Brain microvascular endothelial cell (primary cell): Measurements from ENCODE around the gene MEA1.

ENCODE experiments used
- DNase-seq: peaks from one replicate; pipeline ENCODE4 v3.0.0-alpha.2; 2020
- H3K27ac ChIP-seq: fragments of 250-450 bp; sonication (Bioruptor Pico); 2 replicates; pipeline ENCODE4 v1.5.1; 2020; ENCODE audit warnings: mild to moderate bottlenecking, moderate library complexity
- H3K27me3 ChIP-seq: fragments of 250-450 bp; sonication (Bioruptor Pico); replicated peaks from 2 replicates; pipeline ENCODE4 v1.5.1; 2020; ENCODE audit warnings: mild to moderate bottlenecking
- H3K36me3 ChIP-seq: fragments of 250-450 bp; sonication (Bioruptor Pico); replicated peaks from 2 replicates; pipeline ENCODE4 v1.5.1; 2020; ENCODE audit warnings: mild to moderate bottlenecking
- H3K4me3 ChIP-seq: 2 replicates; pipeline ENCODE4 v1.5.1; 2011; ENCODE audit warnings: low read depth, mild to moderate bottlenecking, control low read depth, low read length, moderate library complexity
- in situ Hi-C: cut with HindIII; loops from 2 replicates; pipeline ENCODE4 v1.10.0; 2017; ENCODE audit warnings: low sequenced_read_pairs, low pct_ligation_motif_present
- TF ChIP-seq, protein P1 (sequence below): IDR thresholded peaks from 2 replicates; pipeline ENCODE4 v1.5.1; 2011; ENCODE audit warnings: low read depth, mild to moderate bottlenecking, moderate library complexity, low read length, control low read depth, inconsistent platforms; ENCODE audit errors: missing control alignments

Gene MEA1

DNA sequence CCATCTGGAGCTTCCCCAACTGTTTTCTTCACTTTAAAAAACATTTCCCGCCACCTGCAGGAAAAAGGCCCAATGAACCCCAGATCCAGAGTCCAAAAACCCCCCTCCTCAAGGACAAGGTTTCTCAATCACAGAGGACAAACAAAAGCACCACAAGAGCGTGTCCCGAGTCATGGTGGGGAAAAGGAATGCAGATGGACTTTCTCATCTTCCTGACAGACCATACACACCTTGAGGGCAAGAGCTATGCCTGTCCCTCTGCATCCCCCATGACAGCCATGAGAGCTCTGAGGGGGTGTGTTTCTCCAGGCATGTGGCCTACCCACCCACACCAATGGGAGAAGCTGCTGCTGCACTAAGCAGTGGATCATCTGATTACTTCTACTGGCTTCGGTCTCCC is 43.8 kb downstream of the MEA1 start:
- TF ChIP-seq, protein P1, sequence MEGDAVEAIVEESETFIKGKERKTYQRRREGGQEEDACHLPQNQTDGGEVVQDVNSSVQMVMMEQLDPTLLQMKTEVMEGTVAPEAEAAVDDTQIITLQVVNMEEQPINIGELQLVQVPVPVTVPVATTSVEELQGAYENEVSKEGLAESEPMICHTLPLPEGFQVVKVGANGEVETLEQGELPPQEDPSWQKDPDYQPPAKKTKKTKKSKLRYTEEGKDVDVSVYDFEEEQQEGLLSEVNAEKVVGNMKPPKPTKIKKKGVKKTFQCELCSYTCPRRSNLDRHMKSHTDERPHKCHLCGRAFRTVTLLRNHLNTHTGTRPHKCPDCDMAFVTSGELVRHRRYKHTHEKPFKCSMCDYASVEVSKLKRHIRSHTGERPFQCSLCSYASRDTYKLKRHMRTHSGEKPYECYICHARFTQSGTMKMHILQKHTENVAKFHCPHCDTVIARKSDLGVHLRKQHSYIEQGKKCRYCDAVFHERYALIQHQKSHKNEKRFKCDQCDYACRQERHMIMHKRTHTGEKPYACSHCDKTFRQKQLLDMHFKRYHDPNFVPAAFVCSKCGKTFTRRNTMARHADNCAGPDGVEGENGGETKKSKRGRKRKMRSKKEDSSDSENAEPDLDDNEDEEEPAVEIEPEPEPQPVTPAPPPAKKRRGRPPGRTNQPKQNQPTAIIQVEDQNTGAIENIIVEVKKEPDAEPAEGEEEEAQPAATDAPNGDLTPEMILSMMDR = no peak
- Histone ChIP-seq H3K4me3 (no peak overlapping the region), H3K27me3 (no peaks in the 10 kb centered on the region), H3K36me3 (no peaks in the 10 kb centered on the region), H3K27ac (no peak overlapping the region)
- no peak for DNase-seq
- in situ Hi-C loops = no loop called here

DNA sequence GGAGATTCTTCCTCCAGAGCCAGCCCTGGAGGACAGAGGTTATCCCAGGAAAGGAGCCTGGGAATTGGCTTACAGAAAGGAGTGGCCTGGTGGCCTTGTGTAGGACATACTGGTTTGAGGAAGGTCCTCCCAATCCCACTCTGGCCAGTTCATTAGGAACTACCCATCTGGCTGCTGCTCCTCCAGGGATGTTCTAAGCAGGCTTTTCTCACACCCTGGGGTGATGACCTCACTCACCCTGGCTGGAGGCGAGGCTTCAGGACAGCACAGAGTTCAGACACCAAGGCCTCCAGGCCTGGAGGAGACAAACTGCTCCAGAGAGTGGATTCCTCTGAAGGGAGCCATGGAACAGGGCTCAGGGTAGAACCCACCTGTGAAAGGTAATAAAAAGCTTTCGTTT is 44.3 kb downstream of the MEA1 start:
- Histone ChIP-seq H3K4me3 (no peak overlapping the region), H3K27ac (no peak overlapping the region), H3K27me3 (no peaks in the 10 kb centered on the region), H3K36me3 (peaks cover 2% of the 10 kb centered on the region)
- TF ChIP-seq, protein P1 = no peak
- no peak for DNase-seq
- in situ Hi-C loops = no loop called here

DNA sequence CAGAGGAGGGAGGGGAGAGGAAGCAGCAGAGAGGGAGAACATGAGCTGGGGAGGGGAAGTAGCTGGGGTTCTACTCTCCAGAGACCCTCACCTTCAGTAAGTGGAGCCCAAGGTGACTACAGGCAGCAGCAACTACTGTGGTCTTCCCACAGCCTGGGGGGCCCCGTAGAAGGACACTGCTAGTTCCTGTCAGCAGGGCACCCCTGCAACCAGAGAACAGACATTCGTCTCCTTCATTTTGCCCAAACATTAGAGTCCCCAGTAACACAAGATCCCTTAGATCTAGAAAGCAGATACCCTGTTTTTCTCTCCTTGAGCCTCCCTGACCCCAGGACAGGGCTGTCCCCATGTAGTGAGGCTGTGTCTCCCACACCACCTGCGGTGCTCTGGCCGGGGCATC is 45.0 kb downstream of the MEA1 start:
- Histone ChIP-seq H3K36me3 (peaks cover 2% of the 10 kb centered on the region), H3K4me3 (no peak overlapping the region), H3K27me3 (no peaks in the 10 kb centered on the region), H3K27ac (no peak overlapping the region)
- in situ Hi-C loops = no loop called here
- TF ChIP-seq, protein P1 = no peak
- DNase-seq = no peak

DNA sequence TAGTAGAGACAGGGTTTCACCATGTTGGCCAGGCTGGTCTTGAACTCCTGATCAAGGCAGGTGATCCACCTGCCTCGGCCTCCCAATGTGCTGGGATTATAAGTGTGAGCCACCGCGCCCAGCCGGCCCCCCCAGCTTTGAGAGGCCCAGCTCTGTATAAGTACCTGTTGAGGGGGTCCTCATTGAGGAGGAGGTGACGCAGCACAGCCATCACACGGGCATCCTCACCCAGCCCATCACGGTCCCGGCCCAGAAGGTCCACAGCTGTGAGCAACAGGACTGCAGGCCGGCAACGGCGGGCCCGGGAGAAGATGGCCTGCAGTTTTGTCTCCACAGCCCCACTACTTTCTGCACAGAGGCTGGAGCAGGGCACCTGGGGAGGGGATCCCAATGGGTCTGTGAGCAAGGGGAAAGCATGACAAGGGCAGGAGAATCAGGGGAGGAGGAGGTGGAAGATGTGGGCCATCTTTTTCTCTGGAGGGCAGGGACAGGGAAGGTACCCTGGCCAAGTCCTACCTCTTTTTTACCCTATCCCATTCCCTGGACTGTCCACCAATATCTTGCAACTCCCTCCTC is 45.5 kb downstream of the MEA1 start:
- in situ Hi-C loops = no loop called here
- TF ChIP-seq, protein P1 = no peak
- H3K4me3 ChIP-seq = no peak overlapping the region

DNA sequence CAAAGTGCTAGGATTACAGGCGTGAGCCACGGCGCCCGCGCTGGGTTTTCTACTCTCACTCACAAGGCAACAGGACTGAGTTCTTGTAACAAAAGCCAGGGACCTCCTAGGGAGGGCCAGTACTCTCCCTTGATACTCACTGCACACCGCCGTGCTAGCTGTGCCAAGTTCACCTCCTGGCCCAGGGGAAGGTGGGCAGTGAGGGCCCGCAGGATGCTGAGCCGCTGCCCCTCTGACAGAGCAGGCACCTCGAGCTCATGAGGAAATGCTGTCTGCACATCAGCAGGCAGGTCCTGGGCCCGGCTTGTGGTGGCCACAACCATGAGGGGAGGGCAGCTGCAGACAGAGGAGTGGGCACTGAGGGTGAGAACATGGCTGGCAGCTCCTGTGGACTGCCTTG is 46.5 kb downstream of the MEA1 start:
- in situ Hi-C loops = no loop called here
- TF ChIP-seq, protein P1 = no peak
- H3K27me3 ChIP-seq = no peaks in the 10 kb centered on the region
- DNase-seq = no peak
- H3K4me3 ChIP-seq = no peak overlapping the region
- peaks cover 2% of the 10 kb centered on the region for H3K36me3 ChIP-seq
- no peak overlapping the region for H3K27ac ChIP-seq

More for the DNA sequence above, 45.5 kb downstream of the MEA1 start:
- DNase-seq = no peak
- no peak overlapping the region for H3K27ac ChIP-seq
- H3K27me3 ChIP-seq = no peaks in the 10 kb centered on the region
- peaks cover 2% of the 10 kb centered on the region for H3K36me3 ChIP-seq

DNA sequence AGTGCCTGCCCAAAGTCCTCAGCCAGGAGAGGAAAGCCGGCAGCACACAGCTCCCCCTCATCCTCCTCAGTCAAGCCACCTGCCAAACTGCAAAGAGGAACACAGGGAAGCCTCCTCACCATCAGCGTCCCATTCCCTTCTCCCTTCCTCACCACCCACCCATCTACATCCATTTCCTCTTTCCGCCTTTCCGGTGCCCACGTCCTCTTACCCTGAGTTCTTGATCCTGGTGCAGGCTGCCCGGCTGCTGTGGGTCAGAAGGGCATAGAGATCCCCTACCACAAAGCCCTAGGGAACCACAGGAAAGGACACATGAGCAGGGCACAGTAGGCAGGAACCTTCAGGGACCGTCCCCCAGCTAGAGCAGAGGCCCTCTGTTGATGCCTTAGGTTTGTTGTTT is 47.2 kb downstream of the MEA1 start:
- TF ChIP-seq, protein P1 = no peak
- no peak overlapping the region for H3K27ac ChIP-seq
- no peaks in the 10 kb centered on the region for H3K27me3 ChIP-seq
- H3K36me3 ChIP-seq = peaks cover 2% of the 10 kb centered on the region
- H3K4me3 ChIP-seq = no peak overlapping the region
- DNase-seq = no peak
- in situ Hi-C loops = no loop called here
